ENCODE data around the gene NEMP1.

- TF ChIP-seq EZH2phosphoT487 (conservative IDR thresholded peaks at IDR 0.05; ENCODE audit: low read length) = no peak
- no peak for TF ChIP-seq CTCF (IDR thresholded peaks at IDR 0.05; ENCODE audit: insufficient read depth, low read length, poor library complexity, severe bottlenecking)
These were observed 47.5 kb upstream of the NEMP1 start for GRCh38 chr12:57126061-57126460.

All from SU-DHL-6 (cell line).